GM18517 (cell line): ENCODE results near the gene STYX.

Experiments
- ATAC-seq: cut with Tn5 transposase; IDR thresholded peaks from one replicate; pipeline ENCODE4 v1.9.1; 2021; ENCODE audit warnings: mild to moderate bottlenecking, moderate library complexity; ENCODE audit not compliant: unreplicated experiment

Gene STYX

GRCh38 chr14:52783206-52783605 lies 53.2 kb downstream of the STYX start:
- ATAC-seq, result no peak

GRCh38 chr14:52786887-52787286 lies 56.9 kb downstream of the STYX start:
- ATAC-seq, result no peak

- no peak for ATAC-seq
These were observed 59.2 kb downstream of the STYX start for GRCh38 chr14:52789118-52789517.

GRCh38 chr14:52790011-52790755 lies 60.2 kb downstream of the STYX start:
- ATAC-seq, result no peak

GRCh38 chr14:52790756-52791222 lies 60.8 kb downstream of the STYX start:
- ATAC-seq, result no peak

GRCh38 chr14:52791223-52792096 lies 61.5 kb downstream of the STYX start, which contains the start of gene GNPNAT1:
Gene GNPNAT1, minus strand, starts transcription at chr14:52791607. Its CDS starts 6,957 bp downstream, at chr14:52784650.
- peak; percentile 81 for ATAC-seq

- no peak for ATAC-seq
These were observed 62.1 kb downstream of the STYX start for GRCh38 chr14:52792097-52792415.

GRCh38 chr14:52793061-52793460 lies 63.1 kb downstream of the STYX start:
- no peak for ATAC-seq

- ATAC-seq, result no peak
These were observed 67.7 kb downstream of the STYX start for GRCh38 chr14:52797653-52798052.

- ATAC-seq, result no peak
These were observed 68.9 kb downstream of the STYX start for GRCh38 chr14:52798826-52799225.

GRCh38 chr14:52801014-52801712 lies 71.2 kb downstream of the STYX start:
- ATAC-seq, result no peak

- ATAC-seq, result no peak
These were observed 72.6 kb downstream of the STYX start for GRCh38 chr14:52802597-52802996.

- ATAC-seq, result no peak
These were observed 76.1 kb downstream of the STYX start for GRCh38 chr14:52806115-52806514.

GRCh38 chr14:52808101-52808500 lies 78.1 kb downstream of the STYX start:
- ATAC-seq, result no peak

GRCh38 chr14:52821805-52822250 lies 91.9 kb downstream of the STYX start:
- no peak for ATAC-seq

GRCh38 chr14:52824462-52824861 lies 94.5 kb downstream of the STYX start:
- no peak for ATAC-seq
